K562 (cell line): Measurements from ENCODE around the gene TAAR9. TPM values are rescaled to one million over a fixed set of nuclear protein-coding genes. Genes with fewer than 3 reads are reported as not detected.

Experiments
- ATAC-seq: fragments of 200-7000 bp; cut with Tn5 transposase; 3 replicates; pipeline ENCODE4 v1.9.1; 2020; ENCODE audit warnings: moderate library complexity
- BruUV-seq: library from RNA; stranded (reverse); fragments of 400-500 nt; replicated peaks from 2 replicates; lab custom pipeline; 2021; lab: Mats Ljungman, UMichigan
- CTCF ChIA-PET: fragments of 300-600 bp; formaldehyde crosslinking; extraction: SDS; loops from one replicate; lab custom pipeline; 2021; ENCODE audit warnings: low intra/inter-chr PET ratio; lab: Yijun Ruan, JAX
- POLR2A ChIA-PET: fragments of 300-600, 350-650 bp; sonication (Branson Sonifier 250); formaldehyde crosslinking; extraction: SDS; loops from one replicate; lab custom pipeline; 2021; ENCODE audit warnings: antibody characterized with exemption, inconsistent platforms; lab: Yijun Ruan, JAX
- DNase-seq, 4 experiments: peaks; one replicate each; pipeline versions ENCODE4 v3.0.0 to v3.0.0-alpha.2; 2011 to 2018; ENCODE audit warnings: low spot score in 3 of 4, mixed read lengths in 3 of 4; ENCODE audit errors: extremely low read depth in 1 of 4
- FAIRE-seq: peaks from 2 replicates; lab custom pipeline; 2011; peaks lifted over from hg19 to GRCh38; lab: Jason Lieb, UNC
- H2AFZ ChIP-seq: 2 replicates; pipeline ENCODE4 v1.6.0; 2011; ENCODE audit warnings: low read depth, low read length, control low read depth, inconsistent platforms
- H3K27ac ChIP-seq: fragments of 200-600 bp; 3 replicates; pipeline ENCODE4 v1.8.0; 2011; ENCODE audit warnings: low read depth, mild to moderate bottlenecking, control low read depth, inconsistent platforms, low read length, moderate library complexity, mixed read lengths; ENCODE audit errors: extremely low read depth
- H3K27me3 ChIP-seq, 2 experiments: fragments of 300-600 bp in 1 of 2; 2 replicates in 1 of 2; 3 replicates in 1 of 2; pipeline versions ENCODE4 v1.6.0 to v1.8.0; 2011; ENCODE audit warnings: inconsistent platforms in 2 of 2, low read length in 2 of 2, mild to moderate bottlenecking in 1 of 2, mixed read lengths in 1 of 2, moderate library complexity in 1 of 2; ENCODE audit not compliant: control insufficient read depth in 2 of 2, insufficient read depth in 2 of 2
- H3K36me3 ChIP-seq: fragments of 300-600 bp; 3 replicates; pipeline ENCODE4 v1.8.0; 2011; ENCODE audit warnings: mild to moderate bottlenecking, low read length, inconsistent platforms; ENCODE audit not compliant: control insufficient read depth, insufficient read depth
- H3K4me1 ChIP-seq, 2 experiments: fragments of 200-600 bp in 1 of 2; replicated peaks in 1 of 2; 2 replicates in 1 of 2; 3 replicates in 1 of 2; pipeline versions ENCODE4 v1.5.1 to v1.8.0; 2011; ENCODE audit warnings: inconsistent platforms in 2 of 2, low read length in 2 of 2, mild to moderate bottlenecking in 1 of 2, mixed read lengths in 1 of 2, moderate library complexity in 1 of 2; ENCODE audit not compliant: control insufficient read depth in 2 of 2, insufficient read depth in 2 of 2
- H3K4me2 ChIP-seq: 2 replicates; pipeline ENCODE4 v1.6.1; 2011; ENCODE audit warnings: low read length, control low read depth, inconsistent platforms, mixed read lengths; ENCODE audit not compliant: insufficient read depth
- H3K4me3 ChIP-seq: fragments of 200-600 bp; sonication (generic), shearing (Covaris generic); 2 replicates; pipeline ENCODE4 v1.5.1; 2016; ENCODE audit warnings: control low read depth, inconsistent platforms
- H3K79me2 ChIP-seq: fragments of 200-600 bp; 3 replicates; pipeline ENCODE4 v1.8.0; 2011; ENCODE audit warnings: low read length, inconsistent platforms; ENCODE audit not compliant: control insufficient read depth, insufficient read depth
- H3K9ac ChIP-seq, 2 experiments: 2 replicates each; pipeline versions ENCODE4 v1.6.0 to v1.6.1; 2011; ENCODE audit warnings: low read depth in 2 of 2, low read length in 2 of 2, control low read depth in 1 of 2, inconsistent platforms in 1 of 2, mild to moderate bottlenecking in 1 of 2, mixed read lengths in 1 of 2; ENCODE audit not compliant: insufficient read depth in 1 of 2
- H3K9me1 ChIP-seq: one replicate; pipeline ENCODE4 v1.6.0; 2011; ENCODE audit warnings: inconsistent platforms, mild to moderate bottlenecking, low read length, moderate library complexity; ENCODE audit not compliant: control insufficient read depth, insufficient read depth
- H3K9me3 ChIP-seq: replicated peaks from 2 replicates; pipeline ENCODE4 v1.5.1; 2011; ENCODE audit warnings: low read depth, low read length, inconsistent platforms; ENCODE audit not compliant: control insufficient read depth, insufficient read depth
- H4K20me1 ChIP-seq: replicated peaks from 2 replicates; pipeline ENCODE4 v1.6.1; 2011; ENCODE audit warnings: low read length, inconsistent platforms, mixed read lengths; ENCODE audit not compliant: control insufficient read depth, insufficient read depth
- ARID1B ChIP-seq: fragments of 450-650 bp; IDR thresholded peaks from 2 replicates; pipeline ENCODE4 v1.6.1; 2016; ENCODE audit warnings: antibody characterized with exemption, mild to moderate bottlenecking, inconsistent platforms
- NCOA4 ChIP-seq: fragments of 450-650 bp; IDR thresholded peaks from 2 replicates; pipeline ENCODE4 v1.6.1; 2018; ENCODE audit warnings: mild to moderate bottlenecking; ENCODE audit not compliant: partially characterized antibody
- PURB ChIP-seq: sonication (generic); formaldehyde crosslinking; IDR thresholded peaks from 2 replicates; pipeline ENCODE4 v1.9.0; 2021; ENCODE audit warnings: low read depth, mild to moderate bottlenecking, missing genetic modification reagents
- ZNF717 ChIP-seq: fragments of 250-450 bp; sonication (Bioruptor Pico); IDR thresholded peaks from 2 replicates; pipeline ENCODE4 v1.5.0; 2021
- WGBS: fragments of 100-300 bp; shearing (Covaris generic); methylation state at CpG from one replicate; pipeline ENCODE4 v1.1.6; 2016; ENCODE audit warnings: low coverage, mixed read lengths; ENCODE audit not compliant: insufficient coverage; ENCODE audit errors: missing lambda C conversion rate; 5-methylcytosine and 5-hydroxymethylcytosine counted together
- in situ Hi-C: fragments of 300-500 bp; cut with MboI; formaldehyde crosslinking; loops from 4 replicates; pipeline ENCODE4 v1.15.0; 2018; ENCODE audit warnings: inconsistent platforms, mixed read lengths
- intact Hi-C: fragments of 100-400 bp; cut with micrococcal nuclease; formaldehyde crosslinking; loops from 2 replicates; pipeline ENCODE4 v1.14.2; 2022
- polyA plus RNA-seq, 8 experiments: library from polyadenylated mRNA; depleted of rRNA in 4 of 8; stranded (reverse) in 5 of 8; unstranded in 3 of 8; fragments of >200 nt; fragmentation: Nextera tagmentation in 2 of 8; fragmentation: Illumina TruSeq in 1 of 8; extraction: Ambion mirVana in 2 of 8; extraction: Trizol in 1 of 8; gene quantifications; 2 replicates each; pipeline versions ENCODE4 v1.2.1 to v1.2.3, GENCODE V29; 2011 to 2014; ENCODE audit warnings: inconsistent platforms in 1 of 8, missing spikeins in 1 of 8
- total RNA-seq, 7 experiments: library from RNA; depleted of rRNA in 6 of 7; stranded (reverse); fragments of >200 nt in 6 of 7; fragmentation: Illumina TruSeq in 2 of 7; extraction: Trizol in 2 of 7; gene quantifications; 2 replicates each; pipeline versions ENCODE4 v1.2.1 to v1.2.3, GENCODE V29; 2011 to 2021; ENCODE audit warnings: low replicate concordance in 1 of 7
- TF ChIP-seq, protein P1 (sequence below): sonication (generic); formaldehyde crosslinking; IDR thresholded peaks from 2 replicates; pipeline ENCODE4 v1.8.1; 2022; ENCODE audit warnings: missing genetic modification reagents
- TF ChIP-seq, protein P2 (sequence below): fragments of 200-800 bp; sonication (Bioruptor generic); IDR thresholded peaks from 2 replicates; pipeline ENCODE4 v1.6.1; 2017; ENCODE audit warnings: missing genetic modification characterization, missing compliant biosample characterization
- TF ChIP-seq, protein P3 (sequence below), 2 experiments: fragments of 450-650 bp in 1 of 2; sonication (generic) in 1 of 2; formaldehyde crosslinking in 1 of 2; IDR thresholded peaks; 2 replicates each; pipeline versions ENCODE4 v1.7.1 to v1.9.0; 2016 to 2022; ENCODE audit warnings: inconsistent platforms in 1 of 2, mild to moderate bottlenecking in 1 of 2, missing genetic modification reagents in 1 of 2
- TF ChIP-seq, protein P4 (sequence below): fragments of 250-450 bp; sonication (Bioruptor Pico); IDR thresholded peaks from 2 replicates; pipeline ENCODE4 v1.8.0; 2021; ENCODE audit warnings: moderate library complexity, mild to moderate bottlenecking, inconsistent platforms
- TF ChIP-seq, protein P5 (sequence below): sonication (generic); formaldehyde crosslinking; IDR thresholded peaks from 2 replicates; pipeline ENCODE4 v1.8.0; 2022; ENCODE audit warnings: mild to moderate bottlenecking, missing genetic modification reagents

Gene TAAR9
- total and polyA plus RNA-seq, 9 of the 15 experiments (the other 6 are each of a cell fraction or from before 2014, with no cell fraction given): not detected

DNA sequence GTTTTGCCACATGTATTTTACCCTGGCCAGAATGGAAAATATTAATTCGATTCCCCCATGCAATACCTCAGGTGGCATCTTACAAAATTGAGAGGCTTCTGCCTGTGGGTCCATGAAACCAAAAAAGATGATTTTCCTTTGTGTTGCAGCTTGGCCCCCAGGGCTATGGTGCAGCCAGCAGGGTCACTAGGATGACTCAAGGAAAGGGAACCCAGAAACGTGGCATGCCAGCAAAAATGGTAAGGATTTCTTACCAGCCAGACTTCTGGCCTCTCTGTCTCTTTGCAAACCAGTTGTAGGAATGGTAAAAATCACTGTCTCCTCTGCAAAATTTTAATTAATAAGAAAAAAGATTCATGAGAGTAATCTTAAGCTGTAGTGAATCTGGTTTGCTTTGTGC, 11.6 kb upstream of the TAAR9 start:
- H3K9me3 ChIP-seq: no peaks in the 10 kb centered on the region
- POLR2A ChIA-PET: interaction anchor here (1.0 to 1.6 kb wide), 2 partner anchors 14 to 291 kb away, joined by 3 to 6 read pairs; partner anchors contain the start of gene STX7
- no peaks in the 10 kb centered on the region for H3K9me1 ChIP-seq
- no peaks in the 10 kb centered on the region for H3K79me2 ChIP-seq
- no peak overlapping the region for H2AFZ ChIP-seq
- intact Hi-C loops: loop anchor here (10.0 kb wide), 1 partner anchor 1388 kb away; no protein-coding TSS in a partner anchor
- ATAC-seq (no peak), DNase-seq (no peak), FAIRE-seq (no peak)
- CTCF ChIA-PET: no interaction called here
- in situ Hi-C loops: loop anchor here (25.0 kb wide), 2 partner anchors 236 to 1011 kb away; partner anchors contain the start of gene VNN2
- 0% methylated on average over 1 of the region's 2 CpGs for WGBS
- no peaks in the 10 kb centered on the region for H4K20me1 ChIP-seq
- BruUV-seq: no TSS peak
- no peak overlapping the region for H3K27ac ChIP-seq
- peaks cover 9 to 10% of the 10 kb centered on the region in 2 experiments; a peak in 4 of 5 replicates for H3K27me3 ChIP-seq
- H3K36me3 ChIP-seq: no peaks in the 10 kb centered on the region
- H3K4me2 ChIP-seq: no peak overlapping the region
- H3K4me1 ChIP-seq: no peaks in the 10 kb centered on the region; a peak in 1 of 5 replicates
- H3K9ac ChIP-seq: no peak overlapping the region
- no peak overlapping the region for H3K4me3 ChIP-seq
- TF ChIP-seq, protein P1, sequence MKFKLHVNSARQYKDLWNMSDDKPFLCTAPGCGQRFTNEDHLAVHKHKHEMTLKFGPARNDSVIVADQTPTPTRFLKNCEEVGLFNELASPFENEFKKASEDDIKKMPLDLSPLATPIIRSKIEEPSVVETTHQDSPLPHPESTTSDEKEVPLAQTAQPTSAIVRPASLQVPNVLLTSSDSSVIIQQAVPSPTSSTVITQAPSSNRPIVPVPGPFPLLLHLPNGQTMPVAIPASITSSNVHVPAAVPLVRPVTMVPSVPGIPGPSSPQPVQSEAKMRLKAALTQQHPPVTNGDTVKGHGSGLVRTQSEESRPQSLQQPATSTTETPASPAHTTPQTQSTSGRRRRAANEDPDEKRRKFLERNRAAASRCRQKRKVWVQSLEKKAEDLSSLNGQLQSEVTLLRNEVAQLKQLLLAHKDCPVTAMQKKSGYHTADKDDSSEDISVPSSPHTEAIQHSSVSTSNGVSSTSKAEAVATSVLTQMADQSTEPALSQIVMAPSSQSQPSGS (CRISPR knock-in tag): no peak
- TF ChIP-seq, protein P2, sequence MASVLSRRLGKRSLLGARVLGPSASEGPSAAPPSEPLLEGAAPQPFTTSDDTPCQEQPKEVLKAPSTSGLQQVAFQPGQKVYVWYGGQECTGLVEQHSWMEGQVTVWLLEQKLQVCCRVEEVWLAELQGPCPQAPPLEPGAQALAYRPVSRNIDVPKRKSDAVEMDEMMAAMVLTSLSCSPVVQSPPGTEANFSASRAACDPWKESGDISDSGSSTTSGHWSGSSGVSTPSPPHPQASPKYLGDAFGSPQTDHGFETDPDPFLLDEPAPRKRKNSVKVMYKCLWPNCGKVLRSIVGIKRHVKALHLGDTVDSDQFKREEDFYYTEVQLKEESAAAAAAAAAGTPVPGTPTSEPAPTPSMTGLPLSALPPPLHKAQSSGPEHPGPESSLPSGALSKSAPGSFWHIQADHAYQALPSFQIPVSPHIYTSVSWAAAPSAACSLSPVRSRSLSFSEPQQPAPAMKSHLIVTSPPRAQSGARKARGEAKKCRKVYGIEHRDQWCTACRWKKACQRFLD: no peak
- no peak for TF ChIP-seq ZNF717
- TF ChIP-seq, protein P3, sequence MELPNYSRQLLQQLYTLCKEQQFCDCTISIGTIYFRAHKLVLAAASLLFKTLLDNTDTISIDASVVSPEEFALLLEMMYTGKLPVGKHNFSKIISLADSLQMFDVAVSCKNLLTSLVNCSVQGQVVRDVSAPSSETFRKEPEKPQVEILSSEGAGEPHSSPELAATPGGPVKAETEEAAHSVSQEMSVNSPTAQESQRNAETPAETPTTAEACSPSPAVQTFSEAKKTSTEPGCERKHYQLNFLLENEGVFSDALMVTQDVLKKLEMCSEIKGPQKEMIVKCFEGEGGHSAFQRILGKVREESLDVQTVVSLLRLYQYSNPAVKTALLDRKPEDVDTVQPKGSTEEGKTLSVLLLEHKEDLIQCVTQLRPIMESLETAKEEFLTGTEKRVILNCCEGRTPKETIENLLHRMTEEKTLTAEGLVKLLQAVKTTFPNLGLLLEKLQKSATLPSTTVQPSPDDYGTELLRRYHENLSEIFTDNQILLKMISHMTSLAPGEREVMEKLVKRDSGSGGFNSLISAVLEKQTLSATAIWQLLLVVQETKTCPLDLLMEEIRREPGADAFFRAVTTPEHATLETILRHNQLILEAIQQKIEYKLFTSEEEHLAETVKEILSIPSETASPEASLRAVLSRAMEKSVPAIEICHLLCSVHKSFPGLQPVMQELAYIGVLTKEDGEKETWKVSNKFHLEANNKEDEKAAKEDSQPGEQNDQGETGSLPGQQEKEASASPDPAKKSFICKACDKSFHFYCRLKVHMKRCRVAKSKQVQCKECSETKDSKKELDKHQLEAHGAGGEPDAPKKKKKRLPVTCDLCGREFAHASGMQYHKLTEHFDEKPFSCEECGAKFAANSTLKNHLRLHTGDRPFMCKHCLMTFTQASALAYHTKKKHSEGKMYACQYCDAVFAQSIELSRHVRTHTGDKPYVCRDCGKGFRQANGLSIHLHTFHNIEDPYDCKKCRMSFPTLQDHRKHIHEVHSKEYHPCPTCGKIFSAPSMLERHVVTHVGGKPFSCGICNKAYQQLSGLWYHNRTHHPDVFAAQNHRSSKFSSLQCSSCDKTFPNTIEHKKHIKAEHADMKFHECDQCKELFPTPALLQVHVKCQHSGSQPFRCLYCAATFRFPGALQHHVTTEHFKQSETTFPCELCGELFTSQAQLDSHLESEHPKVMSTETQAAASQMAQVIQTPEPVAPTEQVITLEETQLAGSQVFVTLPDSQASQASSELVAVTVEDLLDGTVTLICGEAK (IDR thresholded peaks at IDR 0.05): no peak
- TF ChIP-seq, protein P3 (CRISPR knock-in tag; IDR thresholded peaks at IDR 0.05): no peak
- TF ChIP-seq ARID1B: no peak
- no peak for TF ChIP-seq PURB (CRISPR knock-in tag)
- TF ChIP-seq, protein P4, sequence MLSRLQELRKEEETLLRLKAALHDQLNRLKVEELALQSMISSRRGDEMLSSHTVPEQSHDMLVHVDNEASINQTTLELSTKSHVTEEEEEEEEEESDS (CRISPR knock-in tag): no peak
- TF ChIP-seq, protein P5, sequence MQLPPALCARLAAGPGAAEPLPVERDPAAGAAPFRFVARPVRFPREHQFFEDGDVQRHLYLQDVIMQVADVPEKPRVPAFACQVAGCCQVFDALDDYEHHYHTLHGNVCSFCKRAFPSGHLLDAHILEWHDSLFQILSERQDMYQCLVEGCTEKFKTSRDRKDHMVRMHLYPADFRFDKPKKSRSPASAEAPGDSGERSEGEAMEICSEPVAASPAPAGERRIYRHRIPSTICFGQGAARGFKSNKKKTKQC: no peak
- no peak for TF ChIP-seq NCOA4
